ENCODE data around the gene KDM5B. TPM values are rescaled to one million over a fixed set of nuclear protein-coding genes. Genes with fewer than 3 reads are reported as not detected.

The KDM5B gene
- total RNA-seq, 1 donor = 124 TPM

DNA sequence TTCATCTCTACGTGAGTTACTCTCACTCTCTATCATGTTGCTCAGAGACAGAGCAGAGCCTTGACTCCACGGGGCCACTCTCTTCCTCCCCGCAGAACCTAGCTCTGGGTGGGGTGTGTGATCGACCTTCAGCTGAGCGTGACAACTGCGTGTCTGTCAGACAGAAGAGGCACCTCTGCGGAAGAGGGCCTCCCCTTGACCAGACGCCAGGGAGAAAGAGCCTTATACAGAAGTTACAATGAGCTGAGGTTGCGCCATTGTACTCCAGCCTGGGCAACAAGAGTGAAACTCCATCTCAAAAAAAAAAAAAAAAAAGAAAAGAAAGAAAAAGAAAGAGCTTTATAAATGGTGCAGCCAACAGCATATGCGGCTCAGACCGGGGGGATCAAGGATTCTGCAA, 120.9 kb downstream of the KDM5B start:
- Histone ChIP-seq H3K36me3 (ENCODE audit: insufficient read depth, low read length) (no peaks in the 10 kb centered on the region), H3K4me2 (ENCODE audit: insufficient read depth, low read length) (no peak overlapping the region), H3K27ac (ENCODE audit: low read depth, low read length) (no peak overlapping the region), H3K4me1 (ENCODE audit: insufficient read depth, low read length) (peaks cover 6% of the 10 kb centered on the region), H3K4me3 (ENCODE audit: insufficient read depth, low read length) (no peak overlapping the region), H3K9me3 (ENCODE audit: low read depth, low read length) (no peaks in the 10 kb centered on the region), H3K27me3 (ENCODE audit: insufficient read depth, low read length) (peaks cover 30% of the 10 kb centered on the region), H4K20me1 (ENCODE audit: insufficient read depth, low read length) (no peaks in the 10 kb centered on the region), H2AFZ (ENCODE audit: low read length) (no peak overlapping the region), H3K79me2 (ENCODE audit: insufficient read depth, low read length) (no peaks in the 10 kb centered on the region)
- TF ChIP-seq, protein P1, sequence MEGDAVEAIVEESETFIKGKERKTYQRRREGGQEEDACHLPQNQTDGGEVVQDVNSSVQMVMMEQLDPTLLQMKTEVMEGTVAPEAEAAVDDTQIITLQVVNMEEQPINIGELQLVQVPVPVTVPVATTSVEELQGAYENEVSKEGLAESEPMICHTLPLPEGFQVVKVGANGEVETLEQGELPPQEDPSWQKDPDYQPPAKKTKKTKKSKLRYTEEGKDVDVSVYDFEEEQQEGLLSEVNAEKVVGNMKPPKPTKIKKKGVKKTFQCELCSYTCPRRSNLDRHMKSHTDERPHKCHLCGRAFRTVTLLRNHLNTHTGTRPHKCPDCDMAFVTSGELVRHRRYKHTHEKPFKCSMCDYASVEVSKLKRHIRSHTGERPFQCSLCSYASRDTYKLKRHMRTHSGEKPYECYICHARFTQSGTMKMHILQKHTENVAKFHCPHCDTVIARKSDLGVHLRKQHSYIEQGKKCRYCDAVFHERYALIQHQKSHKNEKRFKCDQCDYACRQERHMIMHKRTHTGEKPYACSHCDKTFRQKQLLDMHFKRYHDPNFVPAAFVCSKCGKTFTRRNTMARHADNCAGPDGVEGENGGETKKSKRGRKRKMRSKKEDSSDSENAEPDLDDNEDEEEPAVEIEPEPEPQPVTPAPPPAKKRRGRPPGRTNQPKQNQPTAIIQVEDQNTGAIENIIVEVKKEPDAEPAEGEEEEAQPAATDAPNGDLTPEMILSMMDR (IDR thresholded peaks at IDR 0.05; ENCODE audit: extremely low read depth, low read depth, low read length) = no peak
- DNase-seq (ENCODE audit: insufficient read length, low spot score, missing footprints) = no peak

- Histone ChIP-seq H3K79me2 (ENCODE audit: insufficient read depth, low read length) (no peaks in the 10 kb centered on the region), H3K4me3 (ENCODE audit: insufficient read depth, low read length) (no peak overlapping the region), H3K36me3 (ENCODE audit: insufficient read depth, low read length) (no peaks in the 10 kb centered on the region), H3K27me3 (ENCODE audit: insufficient read depth, low read length) (peaks cover 27% of the 10 kb centered on the region), H3K4me2 (ENCODE audit: insufficient read depth, low read length) (no peak overlapping the region), H4K20me1 (ENCODE audit: insufficient read depth, low read length) (no peaks in the 10 kb centered on the region), H2AFZ (ENCODE audit: low read length) (no peak overlapping the region), H3K4me1 (ENCODE audit: insufficient read depth, low read length) (peaks cover 6% of the 10 kb centered on the region), H3K9me3 (ENCODE audit: low read depth, low read length) (no peaks in the 10 kb centered on the region), H3K27ac (ENCODE audit: low read depth, low read length) (no peak overlapping the region)
- DNase-seq (ENCODE audit: insufficient read length, low spot score, missing footprints) = no peak
- TF ChIP-seq, protein P1 (IDR thresholded peaks at IDR 0.05; ENCODE audit: extremely low read depth, low read depth, low read length) = no peak
Observed at GRCh38 chr1:202685641-202686040, 122.6 kb downstream of the KDM5B start.

DNA sequence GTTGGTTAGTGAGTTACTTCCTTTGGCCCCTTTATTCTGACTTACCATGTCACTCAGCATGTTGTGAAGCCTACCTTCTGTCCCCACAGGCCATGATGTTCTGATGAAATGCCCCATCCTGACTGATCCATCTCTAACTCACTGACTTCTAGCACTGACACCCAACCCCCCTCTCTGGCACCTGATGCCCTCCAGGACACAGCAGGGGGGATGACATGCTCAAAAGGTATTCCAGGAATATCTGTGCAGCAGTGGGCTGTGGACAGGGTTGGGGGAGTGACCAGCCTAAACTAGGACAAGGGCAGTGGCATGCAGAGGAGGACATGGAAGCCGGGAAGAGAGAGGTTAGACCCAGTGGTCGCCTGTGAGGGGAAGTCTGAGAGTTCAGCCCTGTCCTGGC, 123.5 kb downstream of the KDM5B start:
- Histone ChIP-seq H3K9me3 (ENCODE audit: low read depth, low read length) (no peaks in the 10 kb centered on the region), H3K27ac (ENCODE audit: low read depth, low read length) (no peak overlapping the region), H3K27me3 (ENCODE audit: insufficient read depth, low read length) (peaks cover 36% of the 10 kb centered on the region), H3K36me3 (ENCODE audit: insufficient read depth, low read length) (no peaks in the 10 kb centered on the region), H4K20me1 (ENCODE audit: insufficient read depth, low read length) (no peaks in the 10 kb centered on the region), H2AFZ (ENCODE audit: low read length) (no peak overlapping the region), H3K4me3 (ENCODE audit: insufficient read depth, low read length) (no peak overlapping the region), H3K4me1 (ENCODE audit: insufficient read depth, low read length) (peaks cover 6% of the 10 kb centered on the region), H3K4me2 (ENCODE audit: insufficient read depth, low read length) (no peak overlapping the region), H3K79me2 (ENCODE audit: insufficient read depth, low read length) (no peaks in the 10 kb centered on the region)
- DNase-seq (ENCODE audit: insufficient read length, low spot score, missing footprints) = no peak
- TF ChIP-seq, protein P1 (IDR thresholded peaks at IDR 0.05; ENCODE audit: extremely low read depth, low read depth, low read length) = no peak

DNA sequence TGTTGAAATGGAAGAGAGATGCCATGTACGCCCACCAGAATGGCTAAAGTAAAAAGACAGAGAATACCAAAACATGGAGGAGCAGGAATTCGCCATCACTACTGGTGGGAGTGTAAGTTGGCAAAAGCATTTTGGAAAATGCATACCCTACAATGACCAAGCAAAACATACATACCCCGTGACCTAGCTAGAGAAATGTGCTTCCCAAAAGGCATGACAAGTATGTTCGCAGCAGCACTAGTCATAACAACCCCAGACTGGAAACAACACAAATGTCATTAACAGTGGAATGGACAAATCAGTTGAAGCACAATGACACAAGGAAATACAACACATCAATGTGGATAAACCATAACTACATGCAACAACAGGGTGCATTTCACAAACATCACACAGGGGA, 125.2 kb downstream of the KDM5B start:
- H3K36me3 ChIP-seq (ENCODE audit: insufficient read depth, low read length) = no peaks in the 10 kb centered on the region
- no peak overlapping the region for H3K27ac ChIP-seq (ENCODE audit: low read depth, low read length)
- H3K79me2 ChIP-seq (ENCODE audit: insufficient read depth, low read length) = no peaks in the 10 kb centered on the region
- no peak for DNase-seq (ENCODE audit: insufficient read length, low spot score, missing footprints)
- H3K27me3 ChIP-seq (ENCODE audit: insufficient read depth, low read length) = peaks cover 43% of the 10 kb centered on the region
- no peaks in the 10 kb centered on the region for H3K9me3 ChIP-seq (ENCODE audit: low read depth, low read length)
- peaks cover 1% of the 10 kb centered on the region for H3K4me1 ChIP-seq (ENCODE audit: insufficient read depth, low read length)
- H3K4me3 ChIP-seq (ENCODE audit: insufficient read depth, low read length) = no peak overlapping the region
- H2AFZ ChIP-seq (ENCODE audit: low read length) = no peak overlapping the region
- TF ChIP-seq, protein P1 (IDR thresholded peaks at IDR 0.05; ENCODE audit: extremely low read depth, low read depth, low read length) = no peak
- H4K20me1 ChIP-seq (ENCODE audit: insufficient read depth, low read length) = no peaks in the 10 kb centered on the region
- H3K4me2 ChIP-seq (ENCODE audit: insufficient read depth, low read length) = no peak overlapping the region
